Endothelial cell of umbilical vein (primary cell): ENCODE measurements around the gene VSTM2B.

Experiments used
- EZH2 ChIP-seq: IDR thresholded peaks from 2 replicates; pipeline ENCODE4 v1.6.1; 2012; ENCODE audit warnings: borderline replicate concordance, low read depth, mild to moderate bottlenecking, moderate library complexity, low read length, inconsistent platforms; ENCODE audit not compliant: severe bottlenecking
- GATA2 ChIP-seq: IDR thresholded peaks from 2 replicates; pipeline ENCODE4 v1.7.0; 2011; ENCODE audit warnings: low read depth, mild to moderate bottlenecking, moderate library complexity, mixed read lengths, low read length; ENCODE audit not compliant: insufficient read length, insufficient read depth
- JUN ChIP-seq: IDR thresholded peaks from 2 replicates; pipeline ENCODE4 v1.6.1; 2011; ENCODE audit warnings: borderline replicate concordance, low read depth; ENCODE audit not compliant: insufficient read length, insufficient read depth
- MYC ChIP-seq: IDR thresholded peaks from one replicate; pipeline ENCODE4 v1.6.1; 2011; ENCODE audit warnings: mild to moderate bottlenecking, low read depth, low read length
- POLR2A ChIP-seq: IDR thresholded peaks from 2 replicates; pipeline ENCODE4 v1.6.1; 2012; ENCODE audit warnings: low read depth, mild to moderate bottlenecking, control low read depth, low read length
- POLR2AphosphoS5 ChIP-seq: IDR thresholded peaks from 2 replicates; pipeline ENCODE4 v1.6.1; 2012; ENCODE audit warnings: low read depth, mild to moderate bottlenecking, control low read depth, low read length, moderate library complexity; ENCODE audit not compliant: insufficient read depth
- TF ChIP-seq, protein P1 (sequence below), 2 donors: IDR thresholded peaks; 1 replicate in 1 of 2; 2 replicates in 1 of 2; pipeline ENCODE4 v1.5.1; 2011; ENCODE audit warnings: low read length in 2 of 2, mild to moderate bottlenecking in 2 of 2, moderate library complexity in 2 of 2, control low read depth in 1 of 2, inconsistent platforms in 1 of 2, low read depth in 1 of 2; ENCODE audit not compliant: insufficient read depth in 1 of 2; ENCODE audit errors: extremely low read depth in 1 of 2

DNA sequence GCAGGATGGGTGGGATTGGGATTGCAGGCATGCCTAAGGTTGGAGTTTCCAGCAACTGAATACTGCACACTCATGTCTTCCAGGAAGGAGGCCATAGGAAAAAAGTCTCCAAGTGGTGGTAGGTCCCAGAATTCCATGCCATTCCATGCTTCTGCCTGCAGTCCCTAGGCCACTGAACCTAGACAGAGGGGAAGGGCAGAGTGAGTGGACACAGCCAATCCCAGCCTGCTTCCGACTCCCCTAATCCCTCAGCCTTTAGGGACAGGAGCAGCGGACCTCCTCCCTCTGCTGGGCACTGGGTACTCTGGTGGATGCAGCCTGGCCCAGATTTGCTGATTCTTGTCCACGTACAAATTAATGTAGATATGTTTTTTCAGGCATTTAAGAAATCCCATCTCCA lies 17.0 kb downstream of the VSTM2B start:
- TF ChIP-seq, protein P1, sequence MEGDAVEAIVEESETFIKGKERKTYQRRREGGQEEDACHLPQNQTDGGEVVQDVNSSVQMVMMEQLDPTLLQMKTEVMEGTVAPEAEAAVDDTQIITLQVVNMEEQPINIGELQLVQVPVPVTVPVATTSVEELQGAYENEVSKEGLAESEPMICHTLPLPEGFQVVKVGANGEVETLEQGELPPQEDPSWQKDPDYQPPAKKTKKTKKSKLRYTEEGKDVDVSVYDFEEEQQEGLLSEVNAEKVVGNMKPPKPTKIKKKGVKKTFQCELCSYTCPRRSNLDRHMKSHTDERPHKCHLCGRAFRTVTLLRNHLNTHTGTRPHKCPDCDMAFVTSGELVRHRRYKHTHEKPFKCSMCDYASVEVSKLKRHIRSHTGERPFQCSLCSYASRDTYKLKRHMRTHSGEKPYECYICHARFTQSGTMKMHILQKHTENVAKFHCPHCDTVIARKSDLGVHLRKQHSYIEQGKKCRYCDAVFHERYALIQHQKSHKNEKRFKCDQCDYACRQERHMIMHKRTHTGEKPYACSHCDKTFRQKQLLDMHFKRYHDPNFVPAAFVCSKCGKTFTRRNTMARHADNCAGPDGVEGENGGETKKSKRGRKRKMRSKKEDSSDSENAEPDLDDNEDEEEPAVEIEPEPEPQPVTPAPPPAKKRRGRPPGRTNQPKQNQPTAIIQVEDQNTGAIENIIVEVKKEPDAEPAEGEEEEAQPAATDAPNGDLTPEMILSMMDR (IDR thresholded peaks at IDR 0.05; ENCODE audit: extremely low read depth in 1 of 2, insufficient read depth in 1 of 2, low read depth in 1 of 2, low read length in 2 of 2) = no peak
- TF ChIP-seq EZH2 (no peak), POLR2A (no peak), MYC (no peak), JUN (no peak), GATA2 (no peak), POLR2AphosphoS5 (no peak)
